ENCODE results near the gene ABR.
"Not testable (repeated sequence)": the region's sequence is repeated elsewhere in the genome, so short reads cannot be mapped to it uniquely, and the experiment has no call there.

ABR gene

GRCh38 chr17:1047879-1048470 lies 131.8 kb downstream of the ABR start:
- DNase-seq (ENCODE audit: low read depth, low spot score), result no peak

- no peak for DNase-seq (ENCODE audit: low read depth, low spot score)
Observed at GRCh38 chr17:1047177-1047878, 132.5 kb downstream of the ABR start.

GRCh38 chr17:1045456-1045855 lies 134.3 kb downstream of the ABR start:
- no peak for DNase-seq (ENCODE audit: low read depth, low spot score)

GRCh38 chr17:1044387-1045009 lies 135.3 kb downstream of the ABR start:
- not testable (repeated sequence) for DNase-seq (ENCODE audit: low read depth, low spot score)

GRCh38 chr17:1043601-1044251 lies 136.1 kb downstream of the ABR start:
- DNase-seq (ENCODE audit: low read depth, low spot score), result no peak

- DNase-seq (ENCODE audit: low read depth, low spot score), result no peak
Observed at GRCh38 chr17:1042486-1042885, 137.3 kb downstream of the ABR start.

- no peak for DNase-seq (ENCODE audit: low read depth, low spot score)
Observed at GRCh38 chr17:1041746-1042145, 138.0 kb downstream of the ABR start.

GRCh38 chr17:1040216-1040600 lies 139.6 kb downstream of the ABR start:
- DNase-seq (ENCODE audit: low read depth, low spot score), result no peak

- no peak for DNase-seq (ENCODE audit: low read depth, low spot score)
Observed at GRCh38 chr17:1039511-1040215, 140.1 kb downstream of the ABR start.

- no peak for DNase-seq (ENCODE audit: low read depth, low spot score)
Observed at GRCh38 chr17:1039123-1039507, 140.7 kb downstream of the ABR start.

GRCh38 chr17:1038459-1039122 lies 141.2 kb downstream of the ABR start:
- DNase-seq (ENCODE audit: low read depth, low spot score), result no peak

- no peak for DNase-seq (ENCODE audit: low read depth, low spot score)
Observed at GRCh38 chr17:1037238-1037879, 142.4 kb downstream of the ABR start.

GRCh38 chr17:1036845-1037237 lies 142.9 kb downstream of the ABR start:
- no peak for DNase-seq (ENCODE audit: low read depth, low spot score)

- no peak for DNase-seq (ENCODE audit: low read depth, low spot score)
Observed at GRCh38 chr17:1036171-1036844, 143.5 kb downstream of the ABR start.

GRCh38 chr17:1035546-1036170 lies 144.1 kb downstream of the ABR start:
- no peak for DNase-seq (ENCODE audit: low read depth, low spot score)

- no peak for DNase-seq (ENCODE audit: low read depth, low spot score)
Observed at GRCh38 chr17:1034652-1035210, 145.1 kb downstream of the ABR start.

- DNase-seq (ENCODE audit: low read depth, low spot score), result no peak
Observed at GRCh38 chr17:1033503-1033902, 146.3 kb downstream of the ABR start.

GRCh38 chr17:1032391-1032790 lies 147.4 kb downstream of the ABR start:
- DNase-seq (ENCODE audit: low read depth, low spot score), result no peak

- DNase-seq (ENCODE audit: low read depth, low spot score), result no peak
Observed at GRCh38 chr17:1031711-1032110, 148.1 kb downstream of the ABR start.

Measured in activated CD4-positive, CD25-positive, alpha-beta regulatory T cell treated with anti-CD3 and anti-CD28 coated beads, Interleukin-2, amount 50 U/mL, for 16 hours (primary cell).